IPS DF 6.9 (cell line): ENCODE results near the gene CLEC20A.
"Not testable (repeated sequence)": the region's sequence is repeated elsewhere in the genome, so short reads cannot be mapped to it uniquely, and the experiment has no call there.

Experiments
- DNase-seq: peaks from one replicate; pipeline ENCODE4 v3.0.0-alpha.2; 2013; ENCODE audit warnings: low read depth, low spot score
- H3K27ac ChIP-seq: one replicate; pipeline ENCODE4 v1.5.1; 2013; ENCODE audit warnings: low read length, control low read depth
- H3K27me3 ChIP-seq: 2 replicates; pipeline ENCODE4 v1.6.1; 2013; ENCODE audit warnings: mild to moderate bottlenecking, low read length; ENCODE audit not compliant: control insufficient read depth, insufficient read depth
- H3K36me3 ChIP-seq: 2 replicates; pipeline ENCODE4 v1.6.1; 2013; ENCODE audit warnings: low read length; ENCODE audit not compliant: control insufficient read depth, insufficient read depth
- H3K4me1 ChIP-seq: 2 replicates; pipeline ENCODE4 v1.6.1; 2013; ENCODE audit warnings: low read length; ENCODE audit not compliant: control insufficient read depth, insufficient read depth
- H3K4me3 ChIP-seq: 2 replicates; pipeline ENCODE4 v1.5.1; 2013; ENCODE audit warnings: mild to moderate bottlenecking, low read length
- H3K9me3 ChIP-seq: 2 replicates; pipeline ENCODE4 v1.6.1; 2013; ENCODE audit warnings: low read length, inconsistent platforms; ENCODE audit not compliant: control insufficient read depth, insufficient read depth
- WGBS: extraction: QIAGEN DNeasy Blood & Tissue Kit; methylation state at CpG from one replicate; pipeline ENCODE4 v1.1.7; 2013; ENCODE audit warnings: mixed read lengths, missing lambda C conversion rate; ENCODE audit not compliant: insufficient read length, insufficient coverage; 5-methylcytosine and 5-hydroxymethylcytosine counted together

Gene CLEC20A

GRCh38 chr1:178509414-178510007, 12.7 kb upstream of the CLEC20A start:
- Histone ChIP-seq H3K9me3 (no peaks in the 10 kb centered on the region), H3K27me3 (no peaks in the 10 kb centered on the region), H3K36me3 (no peaks in the 10 kb centered on the region), H3K4me1 (no peaks in the 10 kb centered on the region), H3K4me3 (no peak overlapping the region), H3K27ac (no peak overlapping the region)
- DNase-seq: no peak
- no CpG with 5 or more reads among the region's 5 CpGs for WGBS

GRCh38 chr1:178506669-178507068, 9.9 kb upstream of the CLEC20A start:
- Histone ChIP-seq H3K36me3 (no peaks in the 10 kb centered on the region), H3K4me1 (no peaks in the 10 kb centered on the region), H3K27ac (no peak overlapping the region), H3K4me3 (no peak overlapping the region), H3K27me3 (no peaks in the 10 kb centered on the region), H3K9me3 (no peaks in the 10 kb centered on the region)
- WGBS: no CpG with 5 or more reads among the region's 6 CpGs
- no peak for DNase-seq

GRCh38 chr1:178506177-178506576, 9.4 kb upstream of the CLEC20A start:
- no peak overlapping the region for H3K4me3 ChIP-seq
- H3K27ac ChIP-seq: no peak overlapping the region
- no peaks in the 10 kb centered on the region for H3K36me3 ChIP-seq
- H3K27me3 ChIP-seq: no peaks in the 10 kb centered on the region
- no peak for DNase-seq
- WGBS: no CpG with 5 or more reads among the region's 6 CpGs
- H3K9me3 ChIP-seq: no peaks in the 10 kb centered on the region
- no peaks in the 10 kb centered on the region for H3K4me1 ChIP-seq

- Histone ChIP-seq H3K4me3 (no peak overlapping the region), H3K27ac (no peak overlapping the region), H3K4me1 (no peaks in the 10 kb centered on the region), H3K36me3 (no peaks in the 10 kb centered on the region), H3K27me3 (no peaks in the 10 kb centered on the region), H3K9me3 (no peaks in the 10 kb centered on the region)
- DNase-seq: no peak
- whole genome bisulfite sequencing: no CpG with 5 or more reads among the region's 4 CpGs
Observed at GRCh38 chr1:178504286-178504685, 7.5 kb upstream of the CLEC20A start.

GRCh38 chr1:178503849-178504248, 7.1 kb upstream of the CLEC20A start:
- no peak for DNase-seq
- H3K27me3 ChIP-seq: no peaks in the 10 kb centered on the region
- H3K27ac ChIP-seq: no peak overlapping the region
- no peaks in the 10 kb centered on the region for H3K9me3 ChIP-seq
- H3K4me3 ChIP-seq: no peak overlapping the region
- H3K4me1 ChIP-seq: no peaks in the 10 kb centered on the region
- no CpG with 5 or more reads among the region's 6 CpGs for WGBS
- no peaks in the 10 kb centered on the region for H3K36me3 ChIP-seq

GRCh38 chr1:178503316-178503715, 6.6 kb upstream of the CLEC20A start:
- DNase-seq, H3K27ac ChIP-seq, H3K4me1 ChIP-seq, H3K27me3 ChIP-seq, H3K36me3 ChIP-seq, H3K9me3 ChIP-seq, H3K4me3 ChIP-seq: not testable (repeated sequence)
- no CpG with 5 or more reads among the region's 14 CpGs for WGBS

GRCh38 chr1:178502856-178503255, 6.1 kb upstream of the CLEC20A start:
- Histone ChIP-seq H3K27ac (no peak overlapping the region), H3K9me3 (no peaks in the 10 kb centered on the region), H3K36me3 (no peaks in the 10 kb centered on the region), H3K4me1 (no peaks in the 10 kb centered on the region), H3K4me3 (no peak overlapping the region), H3K27me3 (no peaks in the 10 kb centered on the region)
- DNase-seq: no peak
- no CpG with 5 or more reads among the region's 5 CpGs for WGBS

- Histone ChIP-seq H3K36me3 (no peaks in the 10 kb centered on the region), H3K27me3 (no peaks in the 10 kb centered on the region), H3K9me3 (no peaks in the 10 kb centered on the region), H3K4me3 (no peak overlapping the region), H3K27ac (no peak overlapping the region), H3K4me1 (no peaks in the 10 kb centered on the region)
- no CpG with 5 or more reads among the region's 3 CpGs for WGBS
- DNase-seq: no peak
Observed at GRCh38 chr1:178502330-178502714, 5.6 kb upstream of the CLEC20A start.

- Histone ChIP-seq H3K9me3 (no peaks in the 10 kb centered on the region), H3K4me3 (no peak overlapping the region), H3K4me1 (no peaks in the 10 kb centered on the region), H3K27me3 (no peaks in the 10 kb centered on the region), H3K27ac (no peak overlapping the region), H3K36me3 (no peaks in the 10 kb centered on the region)
- peak; percentile 72 for DNase-seq
- WGBS: no CpG with 5 or more reads among the region's 5 CpGs
Observed at GRCh38 chr1:178501705-178502329, 5.1 kb upstream of the CLEC20A start.

- WGBS: no CpG with 5 or more reads among the region's 10 CpGs
- DNase-seq: no peak
Observed at GRCh38 chr1:178500936-178501554, 4.3 kb upstream of the CLEC20A start.

More at GRCh38 chr1:178500936-178501554, 4.3 kb upstream of the CLEC20A start:
- Histone ChIP-seq H3K9me3 (no peaks in the 10 kb centered on the region), H3K27me3 (no peaks in the 10 kb centered on the region), H3K4me1 (no peaks in the 10 kb centered on the region), H3K4me3 (no peak overlapping the region), H3K27ac (no peak overlapping the region), H3K36me3 (no peaks in the 10 kb centered on the region)
